Measurements from ENCODE around the gene MSRB1. TPM values are rescaled to one million over a fixed set of nuclear protein-coding genes. Genes with fewer than 3 reads are reported as not detected.

MSRB1 gene
- total RNA-seq, 1 donor from 2014 or later, result 21.0 TPM

DNA sequence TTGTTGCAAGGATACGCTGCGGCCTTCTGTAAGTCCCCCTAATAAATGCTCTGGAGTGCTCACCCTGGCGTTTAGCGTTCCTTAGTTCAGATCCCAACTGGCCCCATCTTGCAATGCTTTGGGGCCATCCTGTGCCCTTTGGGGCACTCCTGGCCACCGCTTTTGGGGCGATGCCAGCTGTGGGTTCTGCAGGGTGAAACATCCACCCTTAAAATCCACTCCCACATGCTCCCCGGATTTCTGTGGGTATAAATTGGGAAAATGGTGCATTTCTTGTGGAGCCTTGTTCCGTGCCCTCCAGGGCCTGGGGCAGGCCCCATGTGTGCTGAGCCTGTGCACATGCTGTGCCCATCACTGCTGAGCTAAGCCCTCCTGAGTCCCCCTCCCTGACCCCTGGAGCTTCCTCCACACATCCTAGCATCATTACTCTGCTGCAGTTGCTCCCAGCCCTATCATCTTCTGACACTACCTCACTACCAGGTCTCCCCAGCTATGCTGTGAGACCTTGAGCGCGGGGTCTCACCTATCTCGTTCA is 6.0 kb downstream of the MSRB1 start:
- Mint-ChIP-seq H3K9me3 (ENCODE audit: unreplicated experiment) (no peaks in the 10 kb centered on the region), H3K4me1 (ENCODE audit: unreplicated experiment) (peaks cover 7% of the 10 kb centered on the region), H3K27ac (ENCODE audit: unreplicated experiment) (no peak overlapping the region), H3K27me3 (ENCODE audit: unreplicated experiment) (no peaks in the 10 kb centered on the region), H3K4me3 (ENCODE audit: unreplicated experiment) (no peak overlapping the region), H3K36me3 (ENCODE audit: unreplicated experiment) (peaks cover 6% of the 10 kb centered on the region)
- DNase-seq (ENCODE audit: extremely low spot score, unreplicated experiment), result no peak
- TF ChIP-seq, protein P1, sequence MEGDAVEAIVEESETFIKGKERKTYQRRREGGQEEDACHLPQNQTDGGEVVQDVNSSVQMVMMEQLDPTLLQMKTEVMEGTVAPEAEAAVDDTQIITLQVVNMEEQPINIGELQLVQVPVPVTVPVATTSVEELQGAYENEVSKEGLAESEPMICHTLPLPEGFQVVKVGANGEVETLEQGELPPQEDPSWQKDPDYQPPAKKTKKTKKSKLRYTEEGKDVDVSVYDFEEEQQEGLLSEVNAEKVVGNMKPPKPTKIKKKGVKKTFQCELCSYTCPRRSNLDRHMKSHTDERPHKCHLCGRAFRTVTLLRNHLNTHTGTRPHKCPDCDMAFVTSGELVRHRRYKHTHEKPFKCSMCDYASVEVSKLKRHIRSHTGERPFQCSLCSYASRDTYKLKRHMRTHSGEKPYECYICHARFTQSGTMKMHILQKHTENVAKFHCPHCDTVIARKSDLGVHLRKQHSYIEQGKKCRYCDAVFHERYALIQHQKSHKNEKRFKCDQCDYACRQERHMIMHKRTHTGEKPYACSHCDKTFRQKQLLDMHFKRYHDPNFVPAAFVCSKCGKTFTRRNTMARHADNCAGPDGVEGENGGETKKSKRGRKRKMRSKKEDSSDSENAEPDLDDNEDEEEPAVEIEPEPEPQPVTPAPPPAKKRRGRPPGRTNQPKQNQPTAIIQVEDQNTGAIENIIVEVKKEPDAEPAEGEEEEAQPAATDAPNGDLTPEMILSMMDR (IDR thresholded peaks at IDR 0.05), result no peak

DNA sequence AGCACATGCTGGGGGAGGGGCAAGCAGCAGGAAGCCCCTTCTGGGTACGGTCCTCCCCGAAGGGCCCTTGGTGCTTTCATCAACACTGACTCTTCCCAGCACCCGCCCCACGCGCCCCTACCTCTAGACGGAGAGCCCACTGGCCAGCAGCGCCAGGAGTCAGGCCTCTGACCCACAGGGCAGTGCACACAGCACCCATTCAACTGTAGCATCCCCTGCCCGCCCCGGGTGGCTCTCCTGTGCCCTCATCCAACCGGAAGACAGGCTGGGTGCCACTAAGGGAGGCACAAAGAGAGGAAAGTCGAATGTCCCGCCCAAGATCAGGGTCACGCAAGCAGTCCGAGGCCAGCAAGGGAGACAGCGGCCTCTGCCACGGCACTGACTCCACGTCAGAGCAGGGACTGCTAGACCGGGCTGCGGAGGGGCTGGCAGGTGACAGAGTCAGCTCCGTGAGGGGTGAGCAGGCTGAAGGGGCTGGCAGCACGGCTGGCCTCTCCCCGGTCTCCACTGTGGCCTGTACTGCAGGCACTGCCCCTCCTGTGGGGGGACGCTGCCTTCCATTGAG is 9.8 kb downstream of the MSRB1 start:
- no peak for DNase-seq (ENCODE audit: extremely low spot score, unreplicated experiment)

DNA sequence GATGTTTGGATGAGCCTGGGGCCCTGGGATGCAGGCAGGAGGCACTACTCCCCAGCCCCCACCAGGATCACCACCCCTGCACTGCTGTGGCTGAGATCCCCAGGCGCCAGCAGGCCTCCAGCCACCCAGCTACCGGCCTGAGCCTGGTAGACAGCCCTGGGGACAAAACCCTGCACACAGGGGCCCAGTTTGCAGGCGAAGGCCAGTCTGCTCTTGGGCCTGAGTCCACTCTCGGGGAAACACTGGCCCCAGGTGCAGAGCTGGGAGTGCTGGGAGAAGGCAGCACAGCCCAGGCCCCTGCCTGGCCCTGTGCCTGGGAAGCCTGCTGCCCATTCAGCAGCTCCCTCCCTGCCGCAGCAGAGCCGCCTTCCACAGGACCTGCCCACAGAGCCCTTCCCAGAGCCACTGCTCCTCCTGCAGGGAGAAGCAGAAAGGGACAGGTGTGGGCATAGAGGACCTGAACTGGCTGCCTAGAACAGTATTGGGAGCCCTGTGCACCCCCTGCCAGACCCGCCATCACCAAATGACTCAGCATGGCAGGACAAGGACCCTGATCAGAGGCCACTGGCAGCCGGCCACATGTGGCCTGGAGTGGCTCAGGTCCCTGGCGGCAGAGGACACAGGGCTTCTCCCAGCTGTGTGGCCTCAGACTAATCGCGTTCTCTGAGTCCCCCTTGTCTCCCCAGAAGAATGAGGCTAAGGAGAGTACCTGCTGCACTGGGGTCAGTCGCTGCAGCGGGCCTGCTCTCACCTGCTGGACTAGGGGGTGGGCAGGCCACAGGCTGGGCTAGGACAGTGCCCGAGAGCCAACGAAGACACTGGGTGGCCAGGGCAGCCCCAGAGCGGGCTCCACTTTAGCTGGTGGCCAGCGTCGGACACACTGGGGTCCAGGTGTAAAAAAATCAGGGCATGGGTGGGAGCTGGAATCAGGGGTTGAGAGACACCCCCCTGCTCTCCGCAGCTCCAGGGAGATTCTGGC is 10.7 kb downstream of the MSRB1 start:
- Mint-ChIP-seq H3K9me3 (ENCODE audit: unreplicated experiment) (no peaks in the 10 kb centered on the region), H3K4me1 (ENCODE audit: unreplicated experiment) (peaks cover 2% of the 10 kb centered on the region), H3K27me3 (ENCODE audit: unreplicated experiment) (no peaks in the 10 kb centered on the region), H3K4me3 (ENCODE audit: unreplicated experiment) (no peak overlapping the region), H3K27ac (ENCODE audit: unreplicated experiment) (no peak overlapping the region), H3K36me3 (ENCODE audit: unreplicated experiment) (peaks cover 3% of the 10 kb centered on the region)
- DNase-seq (ENCODE audit: extremely low spot score, unreplicated experiment), result no peak
- TF ChIP-seq, protein P1 (IDR thresholded peaks at IDR 0.05), result no peak

More for the DNA sequence above, 9.8 kb downstream of the MSRB1 start:
- Mint-ChIP-seq H3K27me3 (ENCODE audit: unreplicated experiment) (no peaks in the 10 kb centered on the region), H3K36me3 (ENCODE audit: unreplicated experiment) (peaks cover 3% of the 10 kb centered on the region), H3K27ac (ENCODE audit: unreplicated experiment) (no peak overlapping the region), H3K4me1 (ENCODE audit: unreplicated experiment) (peaks cover 2% of the 10 kb centered on the region), H3K4me3 (ENCODE audit: unreplicated experiment) (no peak overlapping the region), H3K9me3 (ENCODE audit: unreplicated experiment) (no peaks in the 10 kb centered on the region)
- TF ChIP-seq, protein P1 (IDR thresholded peaks at IDR 0.05), result no peak

DNA sequence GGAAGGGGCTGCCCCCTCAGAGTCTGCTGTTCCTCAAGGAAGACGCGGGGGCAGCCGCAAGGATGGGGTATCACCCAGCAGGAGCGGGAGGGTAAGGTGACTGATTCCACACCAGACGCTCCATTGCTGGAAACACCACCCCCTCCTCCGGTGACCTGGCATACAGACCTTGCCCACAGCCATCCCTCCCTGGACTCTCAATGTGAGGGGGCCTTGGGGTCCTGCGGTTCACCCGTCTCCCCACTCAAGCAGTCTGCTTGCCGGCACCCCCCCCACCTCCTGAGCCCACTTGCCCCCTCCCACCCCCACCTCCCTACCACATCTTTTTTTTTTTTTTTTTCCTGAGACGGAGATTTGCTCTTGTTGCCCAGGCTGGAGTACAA is 12.7 kb downstream of the MSRB1 start:
- Mint-ChIP-seq H3K9me3 (ENCODE audit: unreplicated experiment) (no peaks in the 10 kb centered on the region), H3K36me3 (ENCODE audit: unreplicated experiment) (no peaks in the 10 kb centered on the region), H3K4me1 (ENCODE audit: unreplicated experiment) (peaks cover 2% of the 10 kb centered on the region), H3K27ac (ENCODE audit: unreplicated experiment) (no peak overlapping the region), H3K27me3 (ENCODE audit: unreplicated experiment) (no peaks in the 10 kb centered on the region), H3K4me3 (ENCODE audit: unreplicated experiment) (no peak overlapping the region)
- no peak for DNase-seq (ENCODE audit: extremely low spot score, unreplicated experiment)
- TF ChIP-seq, protein P1 (IDR thresholded peaks at IDR 0.05), result no peak

Measured in osteocyte (in vitro differentiated cells).